Measurements from ENCODE around the gene ETV6. TPM values are rescaled to one million over a fixed set of nuclear protein-coding genes. Genes with fewer than 3 reads are reported as not detected.

ETV6 gene
- total RNA-seq, 3 donors from 2014 or later = 17.8 to 58.7 (median 45.2) TPM

- TF ChIP-seq CTCF (IDR thresholded peaks at IDR 0.05) (no peak), POLR2A (IDR thresholded peaks at IDR 0.05) (no peak), POLR2AphosphoS5 (IDR thresholded peaks at IDR 0.05) (no peak)
- Histone ChIP-seq H3K4me3 (no peak overlapping the region), H3K36me3 (no peaks in the 10 kb centered on the region), H3K4me1 (peaks cover 0 to 33% of the 10 kb centered on the region in 2 donors), H3K9me3 (no peaks in the 10 kb centered on the region), H3K27ac (peak overlapping the region; percentile 24 to 82), H3K27me3 (no peaks in the 10 kb centered on the region)
- no peak for DNase-seq (ENCODE audit: low spot score in 2 of 2)
- intact Hi-C loops (cut with DNase I; ENCODE audit: low total_unique reads) = no loop called here
Observed at GRCh38 chr12:11696084-11696483, 46.6 kb downstream of the ETV6 start.

GRCh38 chr12:11697131-11697530 lies 47.7 kb downstream of the ETV6 start:
- no peak overlapping the region for H3K4me3 ChIP-seq
- H3K27ac ChIP-seq = peak overlapping the region; percentile 82 to 86
- peaks cover 0 to 33% of the 10 kb centered on the region in 2 donors for H3K4me1 ChIP-seq
- no peaks in the 10 kb centered on the region for H3K27me3 ChIP-seq
- intact Hi-C loops (cut with DNase I; ENCODE audit: low total_unique reads) = no loop called here
- no peaks in the 10 kb centered on the region for H3K9me3 ChIP-seq
- no peaks in the 10 kb centered on the region for H3K36me3 ChIP-seq
- TF ChIP-seq POLR2AphosphoS5 (IDR thresholded peaks at IDR 0.05) = no peak
- no peak for TF ChIP-seq POLR2A (IDR thresholded peaks at IDR 0.05)
- no peak for TF ChIP-seq CTCF (IDR thresholded peaks at IDR 0.05)
- no peak for DNase-seq (ENCODE audit: low spot score in 2 of 2)

- intact Hi-C loops (cut with DNase I; ENCODE audit: low total_unique reads) = no loop called here
- H3K27ac ChIP-seq = peak overlapping the region; percentile 82 to 86
- no peaks in the 10 kb centered on the region for H3K36me3 ChIP-seq
- no peak for DNase-seq (ENCODE audit: low spot score in 2 of 2)
- H3K27me3 ChIP-seq = no peaks in the 10 kb centered on the region
- H3K4me3 ChIP-seq = no peak overlapping the region
- H3K9me3 ChIP-seq = no peaks in the 10 kb centered on the region
- TF ChIP-seq CTCF (IDR thresholded peaks at IDR 0.05) (no peak), POLR2AphosphoS5 (IDR thresholded peaks at IDR 0.05) (peak in 1 of 3 donors; percentile 22)
- peaks cover 0 to 33% of the 10 kb centered on the region in 2 donors for H3K4me1 ChIP-seq
Observed at GRCh38 chr12:11697670-11698387, 48.4 kb downstream of the ETV6 start.

- no peak for DNase-seq (ENCODE audit: low spot score in 2 of 2)
- peaks cover 0 to 33% of the 10 kb centered on the region in 2 donors for H3K4me1 ChIP-seq
- no peak for TF ChIP-seq CTCF (IDR thresholded peaks at IDR 0.05)
- TF ChIP-seq POLR2AphosphoS5 (IDR thresholded peaks at IDR 0.05) = no peak
- TF ChIP-seq POLR2A (IDR thresholded peaks at IDR 0.05) = no peak
- H3K4me3 ChIP-seq = no peak overlapping the region
- H3K27ac ChIP-seq = peak overlapping the region; percentile 82 to 86
- no peaks in the 10 kb centered on the region for H3K9me3 ChIP-seq
- no peaks in the 10 kb centered on the region for H3K27me3 ChIP-seq
- H3K36me3 ChIP-seq = no peaks in the 10 kb centered on the region
- intact Hi-C loops (cut with DNase I; ENCODE audit: low total_unique reads) = no loop called here
Observed at GRCh38 chr12:11698729-11699128, 49.3 kb downstream of the ETV6 start.

GRCh38 chr12:11701433-11701832 lies 52.0 kb downstream of the ETV6 start:
- Histone ChIP-seq H3K36me3 (no peaks in the 10 kb centered on the region), H3K27ac (peak overlapping the region; percentile 81 to 82)
- TF ChIP-seq POLR2AphosphoS5 (IDR thresholded peaks at IDR 0.05) (no peak), POLR2A (IDR thresholded peaks at IDR 0.05) (no peak), CTCF (IDR thresholded peaks at IDR 0.05) (no peak)

More at GRCh38 chr12:11701433-11701832, 52.0 kb downstream of the ETV6 start:
- intact Hi-C loops (cut with DNase I; ENCODE audit: low total_unique reads) = no loop called here
- DNase-seq (ENCODE audit: low spot score in 2 of 2) = no peak
- Histone ChIP-seq H3K4me3 (no peak overlapping the region), H3K4me1 (peaks cover 7 to 35% of the 10 kb centered on the region in 2 donors), H3K27me3 (no peaks in the 10 kb centered on the region), H3K9me3 (no peaks in the 10 kb centered on the region)
